HG02588 (cell line): ENCODE data around the gene SLC35F3.
"Not testable (repeated sequence)": the region's sequence is repeated elsewhere in the genome, so short reads cannot be mapped to it uniquely, and the experiment has no call there.

ENCODE experiments used
- ATAC-seq: cut with Tn5 transposase; IDR thresholded peaks from one replicate; pipeline ENCODE4 v1.9.1; 2021; ENCODE audit warnings: mild to moderate bottlenecking, moderate library complexity; ENCODE audit not compliant: unreplicated experiment

The SLC35F3 gene

DNA sequence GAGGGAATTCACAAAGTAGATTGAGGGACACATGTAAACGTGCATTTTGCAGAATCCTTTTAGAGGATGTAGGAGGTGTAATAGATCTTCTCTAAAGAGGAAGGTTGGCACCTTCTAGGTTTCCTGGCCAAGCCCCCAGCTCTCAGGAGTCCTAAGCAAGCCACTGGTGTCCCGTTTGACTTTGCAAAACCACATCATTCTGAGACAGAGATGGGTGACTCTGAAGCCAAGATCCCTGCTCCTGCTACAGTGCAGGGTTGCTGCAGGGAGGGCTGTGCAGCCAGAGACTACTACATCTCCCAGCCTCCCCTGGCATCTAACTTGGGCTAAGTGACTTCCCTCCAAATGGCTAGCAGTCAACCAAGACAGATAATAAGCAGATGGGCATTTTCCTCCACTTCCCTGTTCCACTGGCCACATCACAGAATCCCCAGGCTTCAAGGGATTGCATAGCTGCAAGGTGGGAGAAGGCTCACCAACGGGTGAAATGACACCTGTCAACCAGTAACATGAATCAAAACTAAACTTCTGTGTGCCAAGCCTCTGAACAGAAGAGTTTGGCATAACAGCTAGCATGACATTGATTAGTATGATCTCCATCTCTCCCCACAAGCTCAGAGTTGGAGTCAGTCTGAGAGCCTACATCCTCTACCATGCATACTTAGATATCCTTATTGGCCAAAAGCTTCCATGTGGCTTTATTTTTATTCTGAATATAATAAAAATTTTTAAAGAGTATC, 339.2 kb downstream of the SLC35F3 start:
- ATAC-seq: no peak

DNA sequence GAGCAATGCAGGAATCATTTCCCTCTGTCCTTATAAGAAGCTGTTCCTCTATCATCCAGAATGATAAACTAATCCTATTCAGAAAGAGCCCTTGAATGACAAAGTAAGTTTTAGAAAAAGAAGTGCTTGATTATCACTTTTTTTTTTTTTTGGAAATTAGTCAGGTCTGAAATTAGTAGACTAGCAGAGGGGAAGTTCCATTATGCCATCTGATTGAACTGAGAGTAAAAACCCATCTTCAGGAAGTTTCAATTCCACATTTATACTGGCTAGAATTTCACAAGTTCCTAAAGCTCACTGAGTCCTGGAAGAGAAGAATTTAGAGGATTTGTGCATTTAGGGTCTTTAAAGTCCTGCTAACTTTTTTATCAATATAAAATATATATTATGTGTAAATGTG, 340.0 kb downstream of the SLC35F3 start:
- no peak for ATAC-seq

DNA sequence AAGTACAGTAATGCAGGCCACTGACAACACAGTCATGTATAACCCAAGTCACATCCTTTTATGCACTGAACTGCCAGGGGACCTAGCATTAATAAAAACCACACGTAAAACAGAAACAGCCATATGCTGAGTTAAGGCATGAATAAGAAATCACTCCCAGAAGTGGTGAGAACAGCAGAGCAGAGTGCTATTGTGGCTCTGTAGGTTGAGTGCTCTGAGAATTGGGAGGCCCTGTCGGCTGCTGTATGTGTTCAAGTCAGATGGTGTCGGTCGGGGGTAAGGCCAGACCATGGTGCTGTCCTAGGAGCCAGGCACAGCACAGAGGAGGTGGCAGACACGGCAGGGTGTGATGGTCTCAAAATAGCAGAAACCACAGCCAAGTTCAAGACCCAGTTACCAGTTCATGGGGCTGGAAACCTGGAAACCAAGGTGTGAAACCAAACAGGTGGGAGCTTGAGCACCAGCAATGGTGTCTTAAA, 342.2 kb downstream of the SLC35F3 start:
- ATAC-seq: peak; percentile 81

DNA sequence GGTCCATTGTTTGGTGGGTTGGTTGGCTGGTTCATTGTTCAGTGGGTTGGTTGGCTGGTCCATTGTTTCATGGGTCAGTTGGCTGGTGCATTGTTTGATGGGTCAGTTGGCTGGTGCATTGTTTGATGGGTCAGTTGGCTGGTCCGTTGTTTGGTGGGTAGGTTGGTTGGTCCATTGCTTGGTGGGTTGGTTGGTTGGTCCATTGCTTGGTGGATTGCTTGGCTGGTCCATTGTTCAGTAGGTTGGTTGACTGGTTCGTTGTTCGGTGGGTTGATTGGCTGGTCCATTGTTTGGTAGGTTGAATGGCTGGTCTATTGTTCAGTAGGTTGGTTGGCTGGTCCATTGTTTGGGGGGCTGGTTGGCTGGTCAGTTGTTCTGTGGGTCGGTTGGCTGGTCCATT, 343.3 kb downstream of the SLC35F3 start:
- not testable (repeated sequence) for ATAC-seq

GRCh38 chr1:234250747-234251146, 346.3 kb downstream of the SLC35F3 start:
- no peak for ATAC-seq

DNA sequence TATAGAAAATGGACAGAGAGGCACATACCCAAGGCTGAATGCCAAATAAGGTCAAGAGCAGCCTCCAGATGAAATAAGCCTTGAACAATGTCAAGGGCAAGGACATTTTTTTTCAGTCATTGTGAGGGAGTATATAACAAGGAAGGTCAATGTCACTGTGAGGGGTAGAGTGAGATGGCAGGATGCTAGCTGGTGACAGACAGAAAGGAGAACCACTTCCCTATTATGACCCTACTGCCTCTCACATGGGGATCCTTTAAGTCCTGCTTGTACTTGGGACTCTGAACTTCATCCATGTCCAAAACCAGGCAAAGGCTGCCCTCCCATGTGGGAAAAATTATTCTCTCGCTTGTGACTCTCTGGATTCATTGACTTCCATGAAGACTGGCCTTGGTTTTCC, 349.3 kb downstream of the SLC35F3 start:
- no peak for ATAC-seq

DNA sequence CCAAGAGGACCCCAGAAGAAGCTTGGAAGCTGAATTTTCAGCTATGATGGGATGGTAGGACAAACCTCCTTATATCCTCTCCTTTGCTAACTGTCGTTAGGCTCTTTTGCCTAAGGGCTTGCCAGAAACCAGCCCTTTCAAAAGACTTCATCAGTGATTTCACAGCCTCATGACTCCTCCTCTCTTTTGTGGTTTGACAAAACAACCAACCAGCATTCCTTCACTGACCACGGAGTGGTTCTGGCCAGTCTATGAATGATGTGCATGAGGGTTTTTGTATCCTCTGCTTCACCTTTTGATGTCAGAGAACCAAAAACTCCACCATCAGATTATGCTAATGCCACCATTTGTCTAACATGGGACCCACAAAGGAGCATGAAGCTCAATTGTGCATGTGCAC, 351.9 kb downstream of the SLC35F3 start:
- ATAC-seq: no peak

GRCh38 chr1:234258071-234258470, 353.6 kb downstream of the SLC35F3 start:
- no peak for ATAC-seq

GRCh38 chr1:234260578-234260977, 356.1 kb downstream of the SLC35F3 start:
- no peak for ATAC-seq

- no peak for ATAC-seq
These were observed 357.1 kb downstream of the SLC35F3 start for GRCh38 chr1:234261545-234261944.

GRCh38 chr1:234262007-234262753, 357.7 kb downstream of the SLC35F3 start:
- no peak for ATAC-seq

GRCh38 chr1:234262754-234263105, 358.3 kb downstream of the SLC35F3 start:
- ATAC-seq: no peak

DNA sequence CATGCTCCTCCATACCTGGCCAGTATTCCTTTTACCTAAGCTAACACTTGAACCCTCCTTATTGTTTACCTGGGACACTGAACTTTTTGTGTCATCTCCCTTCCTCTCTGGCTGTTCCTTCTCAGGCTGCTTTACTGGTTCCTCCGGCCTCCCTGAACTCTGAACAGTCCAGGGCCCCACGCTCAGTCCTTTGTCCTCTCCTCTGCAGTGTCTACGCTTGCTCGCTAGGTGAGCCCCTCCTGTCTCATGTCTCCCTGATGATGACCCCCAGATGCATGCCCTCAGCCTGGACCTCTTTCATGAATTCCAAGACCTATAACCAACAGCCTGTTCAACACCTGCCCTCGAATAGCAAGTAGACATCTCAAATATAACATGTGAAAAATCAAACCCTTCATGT, 360.4 kb downstream of the SLC35F3 start:
- ATAC-seq: no peak

DNA sequence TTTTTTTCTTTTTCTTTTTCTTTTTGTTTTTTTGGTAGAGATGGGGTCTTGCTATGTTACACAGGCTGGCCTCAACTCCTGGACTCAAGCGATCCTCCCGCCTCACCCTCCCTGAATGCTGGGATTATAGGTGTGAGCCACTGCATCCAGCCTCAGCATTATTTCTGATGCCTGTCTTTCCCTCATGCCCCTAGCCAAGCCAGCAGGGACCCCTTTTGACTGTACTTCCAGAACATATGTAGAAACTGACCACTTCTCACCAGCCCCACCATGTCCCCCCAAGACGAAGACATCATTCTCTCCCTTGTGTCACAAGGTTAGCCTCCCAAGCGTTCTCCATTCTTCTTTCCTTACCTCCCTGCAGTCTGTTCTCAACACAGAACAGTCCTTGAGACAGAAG, 360.8 kb downstream of the SLC35F3 start:
- no peak for ATAC-seq

GRCh38 chr1:234265861-234266260, 361.4 kb downstream of the SLC35F3 start:
- ATAC-seq: no peak

DNA sequence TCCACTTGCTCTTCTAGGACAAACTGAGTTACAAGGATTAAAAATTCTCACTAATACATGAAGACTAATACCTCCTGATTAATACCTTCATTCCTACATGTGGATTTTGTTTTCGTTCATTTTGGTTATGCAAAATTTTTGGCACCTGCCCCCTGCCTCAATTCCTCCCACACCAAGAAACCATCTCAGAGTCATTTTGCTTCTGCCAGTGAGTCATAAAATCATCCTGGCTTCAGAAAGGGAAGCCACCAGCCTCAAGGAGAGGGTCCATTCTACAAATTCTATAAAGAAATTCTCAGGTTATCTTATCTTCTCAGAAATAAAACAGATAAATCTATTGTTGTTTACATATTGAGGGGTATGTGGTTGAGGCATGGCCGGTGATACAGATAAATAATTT, 365.6 kb downstream of the SLC35F3 start:
- ATAC-seq: no peak

DNA sequence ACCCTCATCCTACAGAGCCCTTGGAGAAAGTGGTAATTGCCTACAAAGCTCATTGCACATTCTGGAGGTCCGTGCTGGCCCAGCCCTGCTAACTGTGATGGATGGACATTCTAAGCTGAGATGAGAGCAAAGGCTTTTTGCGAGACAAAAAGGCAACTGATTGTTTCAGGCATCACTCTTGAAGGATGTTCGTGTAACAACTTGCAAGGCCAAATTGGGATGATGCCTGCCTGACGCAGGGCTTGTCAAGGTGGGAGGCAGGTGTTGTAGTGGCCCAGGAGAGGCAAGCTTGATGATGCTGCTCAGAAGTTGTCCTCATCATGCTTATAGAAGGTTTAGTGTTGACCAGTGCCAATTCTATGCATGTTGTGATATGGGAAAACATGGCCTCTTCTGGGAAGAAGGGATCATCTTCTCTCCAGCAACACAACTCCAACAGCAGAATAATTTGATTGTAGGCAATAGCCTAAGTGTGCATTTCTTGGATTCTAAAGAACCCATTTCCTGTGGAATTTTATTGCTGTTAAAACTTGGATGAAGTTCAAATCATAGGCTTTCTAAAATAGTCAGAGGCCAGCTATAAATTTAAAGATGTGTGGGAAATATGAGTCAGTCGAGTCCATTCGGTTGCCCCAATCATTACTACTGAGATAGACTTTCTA, 366.2 kb downstream of the SLC35F3 start:
- no peak for ATAC-seq

DNA sequence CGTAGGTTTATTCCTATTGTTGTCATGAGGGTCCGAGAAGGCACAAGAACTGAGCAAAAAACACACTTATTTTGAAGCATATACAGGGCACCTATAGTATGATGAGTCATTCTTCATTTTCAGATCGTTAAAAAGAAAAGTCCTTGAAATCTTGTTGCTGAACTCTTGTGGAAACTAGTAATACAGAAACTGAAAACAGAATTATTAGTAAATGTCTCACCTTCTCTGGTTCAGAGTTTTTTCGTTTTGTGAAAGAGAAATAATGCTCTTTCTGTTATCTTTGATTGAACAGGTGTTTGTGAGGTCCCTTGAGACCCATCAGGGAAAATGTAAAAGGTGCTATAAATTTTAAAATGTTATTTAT, 366.7 kb downstream of the SLC35F3 start:
- peak; percentile 96 for ATAC-seq

DNA sequence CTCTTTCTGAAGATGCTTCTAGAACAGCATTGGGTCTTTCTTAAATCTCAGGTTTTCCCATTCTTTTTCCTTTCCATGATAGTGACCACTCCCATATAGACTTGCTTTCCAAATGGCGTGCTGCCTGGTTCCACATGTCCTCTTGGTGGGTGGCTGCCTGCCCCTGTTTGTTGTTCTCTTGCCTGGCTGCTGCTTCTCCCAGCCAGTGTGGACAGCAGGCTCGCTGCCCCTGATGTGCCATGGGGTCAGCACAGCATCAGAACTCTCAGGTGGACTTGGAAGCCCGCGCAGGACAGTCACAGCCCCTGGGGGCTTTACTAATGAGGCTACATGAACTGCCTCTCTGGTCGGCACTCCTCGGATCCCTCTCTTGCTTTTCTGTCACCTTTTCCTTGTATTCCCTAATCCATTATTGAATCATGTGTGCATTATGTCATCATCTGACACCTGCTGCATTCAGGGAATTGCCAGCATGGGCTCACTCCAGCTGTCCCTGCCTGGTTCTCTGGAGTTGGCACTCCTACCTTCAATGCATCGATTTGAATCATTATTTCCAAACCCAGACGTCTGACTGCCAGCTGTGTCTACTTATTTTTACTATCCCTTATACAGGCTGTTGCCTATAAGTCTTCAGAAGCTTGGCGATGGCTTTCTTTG, 368.3 kb downstream of the SLC35F3 start:
- no peak for ATAC-seq

DNA sequence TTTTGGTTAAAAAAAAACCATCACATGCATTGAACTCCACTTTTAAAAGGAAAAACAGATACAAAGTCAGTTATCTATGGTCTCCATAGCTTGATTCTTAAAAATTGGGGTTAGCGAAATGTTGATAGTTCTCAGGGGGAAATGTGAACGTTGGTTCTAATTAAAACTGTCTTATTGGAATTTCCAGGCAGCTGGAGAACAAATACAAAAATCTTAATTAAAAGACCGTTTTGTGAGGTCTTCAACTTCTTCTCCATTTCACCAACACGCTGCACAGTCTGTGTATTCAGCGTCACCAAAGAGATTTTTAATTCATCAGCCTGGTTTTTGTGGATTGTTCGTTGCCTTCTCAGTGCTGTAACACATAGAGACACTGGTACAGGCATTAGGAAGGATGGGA, 369.5 kb downstream of the SLC35F3 start:
- ATAC-seq: no peak

DNA sequence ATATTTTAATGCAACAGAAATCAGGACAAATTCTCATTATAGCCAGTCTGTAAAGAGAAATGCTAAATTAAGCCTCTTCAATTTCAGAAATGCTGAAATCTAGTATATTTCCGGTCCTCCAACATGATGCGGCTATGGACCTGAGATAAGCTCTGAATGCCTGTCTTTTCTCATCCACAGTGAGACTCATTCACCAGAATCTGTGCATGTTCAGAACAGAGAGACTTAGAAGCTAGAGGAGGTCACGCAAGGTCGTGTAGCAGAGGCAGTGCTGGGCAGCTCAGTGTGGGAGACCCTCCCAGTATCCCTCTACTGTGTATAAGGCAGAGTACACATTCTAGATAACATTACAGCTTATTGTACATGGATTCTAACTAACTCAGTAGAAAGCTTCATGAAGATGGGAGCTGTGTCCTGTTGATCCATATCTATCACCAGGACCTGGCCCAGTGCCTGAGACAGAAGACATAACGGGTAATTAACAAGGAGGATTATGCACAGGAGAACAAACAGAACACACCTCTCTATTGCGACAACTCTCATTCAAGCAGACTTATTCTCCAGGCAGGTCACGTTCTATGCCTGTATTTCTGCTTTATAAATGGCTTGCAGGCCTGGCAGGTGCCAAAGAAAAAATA, 371.8 kb downstream of the SLC35F3 start:
- ATAC-seq: no peak
